IPS DF 4.7 (cell line): ENCODE measurements around the gene PCDHA1.

Source experiments
- DNase-seq: peaks from one replicate; pipeline ENCODE4 v3.0.0-alpha.2; 2013; ENCODE audit warnings: low spot score; ENCODE audit errors: extremely low read depth

PCDHA1 gene

GRCh38 chr5:140916325-140916724, 130.4 kb downstream of the PCDHA1 start:
- no peak for DNase-seq

GRCh38 chr5:140923601-140924000, 137.7 kb downstream of the PCDHA1 start:
- DNase-seq: no peak

GRCh38 chr5:140925806-140926442, 140.0 kb downstream of the PCDHA1 start, which contains the start of gene PCDHAC1:
Gene PCDHAC1, plus strand, starts transcription at chr5:140926299. Its CDS starts 594 bp downstream, at chr5:140926893.
- DNase-seq: peak; percentile 41

GRCh38 chr5:140926443-140927227, 140.7 kb downstream of the PCDHA1 start:
- DNase-seq: peak; percentile 60

GRCh38 chr5:140927228-140927573, 141.3 kb downstream of the PCDHA1 start:
- no peak for DNase-seq

GRCh38 chr5:140934964-140935606, 149.1 kb downstream of the PCDHA1 start:
- no peak for DNase-seq

GRCh38 chr5:140946578-140946977, 160.6 kb downstream of the PCDHA1 start:
- no peak for DNase-seq

GRCh38 chr5:140951636-140952035, 165.7 kb downstream of the PCDHA1 start:
- DNase-seq: no peak

GRCh38 chr5:140953234-140953633, 167.3 kb downstream of the PCDHA1 start:
- no peak for DNase-seq

GRCh38 chr5:140962190-140962589, 176.2 kb downstream of the PCDHA1 start:
- no peak for DNase-seq

GRCh38 chr5:140964356-140964755, 178.4 kb downstream of the PCDHA1 start:
- DNase-seq: no peak

- no peak for DNase-seq
Observed at GRCh38 chr5:140965905-140966292, 180.0 kb downstream of the PCDHA1 start.

GRCh38 chr5:140966293-140967225, 180.6 kb downstream of the PCDHA1 start, which contains the start of gene PCDHAC2:
Gene PCDHAC2, plus strand, starts transcription at chr5:140966476. Its CDS starts 291 bp downstream, at chr5:140966767.
- DNase-seq: no peak

GRCh38 chr5:140967226-140967893, 181.4 kb downstream of the PCDHA1 start:
- no peak for DNase-seq

- DNase-seq: no peak
Observed at GRCh38 chr5:140969880-140970279, 183.9 kb downstream of the PCDHA1 start.

GRCh38 chr5:140973550-140973949, 187.6 kb downstream of the PCDHA1 start:
- DNase-seq: no peak

- DNase-seq: no peak
Observed at GRCh38 chr5:140977003-140977402, 191.1 kb downstream of the PCDHA1 start.

- DNase-seq: no peak
Observed at GRCh38 chr5:140978260-140978659, 192.3 kb downstream of the PCDHA1 start.

GRCh38 chr5:140978983-140979382, 193.0 kb downstream of the PCDHA1 start:
- DNase-seq: no peak

GRCh38 chr5:140982083-140982716, 196.3 kb downstream of the PCDHA1 start:
- no peak for DNase-seq
